Panc1 (cell line): ENCODE measurements around the gene PISD.

Experiments used
- POLR2AphosphoS5 ChIP-seq: IDR thresholded peaks from 2 replicates; pipeline ENCODE4 v1.6.1; 2012; ENCODE audit warnings: mild to moderate bottlenecking, low read depth, low read length, moderate library complexity
- TF ChIP-seq, protein P1 (sequence below): fragments of 450-650 bp; IDR thresholded peaks from 2 replicates; pipeline ENCODE4 v1.5.1; 2017; ENCODE audit warnings: mild to moderate bottlenecking
- TF ChIP-seq, protein P2 (sequence below), 2 experiments: IDR thresholded peaks; 2 replicates each; pipeline ENCODE4 v1.6.1; 2011 to 2012; ENCODE audit warnings: low read depth in 2 of 2, control low read depth in 1 of 2, low read length in 1 of 2, mild to moderate bottlenecking in 1 of 2, moderate library complexity in 1 of 2; ENCODE audit not compliant: insufficient read depth in 1 of 2

DNA sequence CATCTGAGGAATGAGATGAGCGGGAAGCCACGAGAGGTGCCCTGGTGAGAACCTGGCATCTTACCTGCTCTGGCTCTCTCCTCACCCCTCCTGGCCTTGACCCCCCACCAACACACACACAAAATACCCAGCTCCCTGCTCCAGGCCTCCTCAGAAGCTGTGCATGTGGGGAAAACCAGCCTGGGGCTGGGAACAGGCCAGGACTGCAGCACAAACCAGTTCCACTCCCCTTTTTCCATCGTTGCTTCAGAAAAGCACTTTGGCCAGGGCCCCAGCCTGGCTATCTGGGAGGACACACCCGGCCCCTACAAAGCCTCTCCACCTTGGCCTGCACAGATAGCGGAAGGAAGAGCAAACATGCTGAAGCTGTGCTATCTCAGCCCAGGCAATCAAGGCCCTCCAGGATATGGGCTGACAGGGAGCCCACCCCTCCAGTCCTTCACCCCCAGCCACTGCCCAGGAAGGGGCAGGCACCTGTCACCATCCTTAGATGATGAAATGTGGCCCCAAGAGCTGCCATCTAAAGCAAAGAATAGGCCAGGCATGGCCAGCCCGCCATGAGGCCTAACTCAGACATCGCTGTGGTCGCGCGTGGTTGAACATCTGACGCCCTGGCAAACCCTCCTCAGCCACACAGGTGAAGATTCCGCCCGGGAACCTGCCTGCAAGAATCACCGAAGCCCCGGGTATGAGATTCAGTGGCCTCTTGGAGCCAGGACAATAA lies 35.4 kb downstream of the PISD start:
- TF ChIP-seq, protein P1, sequence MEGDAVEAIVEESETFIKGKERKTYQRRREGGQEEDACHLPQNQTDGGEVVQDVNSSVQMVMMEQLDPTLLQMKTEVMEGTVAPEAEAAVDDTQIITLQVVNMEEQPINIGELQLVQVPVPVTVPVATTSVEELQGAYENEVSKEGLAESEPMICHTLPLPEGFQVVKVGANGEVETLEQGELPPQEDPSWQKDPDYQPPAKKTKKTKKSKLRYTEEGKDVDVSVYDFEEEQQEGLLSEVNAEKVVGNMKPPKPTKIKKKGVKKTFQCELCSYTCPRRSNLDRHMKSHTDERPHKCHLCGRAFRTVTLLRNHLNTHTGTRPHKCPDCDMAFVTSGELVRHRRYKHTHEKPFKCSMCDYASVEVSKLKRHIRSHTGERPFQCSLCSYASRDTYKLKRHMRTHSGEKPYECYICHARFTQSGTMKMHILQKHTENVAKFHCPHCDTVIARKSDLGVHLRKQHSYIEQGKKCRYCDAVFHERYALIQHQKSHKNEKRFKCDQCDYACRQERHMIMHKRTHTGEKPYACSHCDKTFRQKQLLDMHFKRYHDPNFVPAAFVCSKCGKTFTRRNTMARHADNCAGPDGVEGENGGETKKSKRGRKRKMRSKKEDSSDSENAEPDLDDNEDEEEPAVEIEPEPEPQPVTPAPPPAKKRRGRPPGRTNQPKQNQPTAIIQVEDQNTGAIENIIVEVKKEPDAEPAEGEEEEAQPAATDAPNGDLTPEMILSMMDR: no peak
- TF ChIP-seq POLR2AphosphoS5: no peak
- TF ChIP-seq, protein P2, sequence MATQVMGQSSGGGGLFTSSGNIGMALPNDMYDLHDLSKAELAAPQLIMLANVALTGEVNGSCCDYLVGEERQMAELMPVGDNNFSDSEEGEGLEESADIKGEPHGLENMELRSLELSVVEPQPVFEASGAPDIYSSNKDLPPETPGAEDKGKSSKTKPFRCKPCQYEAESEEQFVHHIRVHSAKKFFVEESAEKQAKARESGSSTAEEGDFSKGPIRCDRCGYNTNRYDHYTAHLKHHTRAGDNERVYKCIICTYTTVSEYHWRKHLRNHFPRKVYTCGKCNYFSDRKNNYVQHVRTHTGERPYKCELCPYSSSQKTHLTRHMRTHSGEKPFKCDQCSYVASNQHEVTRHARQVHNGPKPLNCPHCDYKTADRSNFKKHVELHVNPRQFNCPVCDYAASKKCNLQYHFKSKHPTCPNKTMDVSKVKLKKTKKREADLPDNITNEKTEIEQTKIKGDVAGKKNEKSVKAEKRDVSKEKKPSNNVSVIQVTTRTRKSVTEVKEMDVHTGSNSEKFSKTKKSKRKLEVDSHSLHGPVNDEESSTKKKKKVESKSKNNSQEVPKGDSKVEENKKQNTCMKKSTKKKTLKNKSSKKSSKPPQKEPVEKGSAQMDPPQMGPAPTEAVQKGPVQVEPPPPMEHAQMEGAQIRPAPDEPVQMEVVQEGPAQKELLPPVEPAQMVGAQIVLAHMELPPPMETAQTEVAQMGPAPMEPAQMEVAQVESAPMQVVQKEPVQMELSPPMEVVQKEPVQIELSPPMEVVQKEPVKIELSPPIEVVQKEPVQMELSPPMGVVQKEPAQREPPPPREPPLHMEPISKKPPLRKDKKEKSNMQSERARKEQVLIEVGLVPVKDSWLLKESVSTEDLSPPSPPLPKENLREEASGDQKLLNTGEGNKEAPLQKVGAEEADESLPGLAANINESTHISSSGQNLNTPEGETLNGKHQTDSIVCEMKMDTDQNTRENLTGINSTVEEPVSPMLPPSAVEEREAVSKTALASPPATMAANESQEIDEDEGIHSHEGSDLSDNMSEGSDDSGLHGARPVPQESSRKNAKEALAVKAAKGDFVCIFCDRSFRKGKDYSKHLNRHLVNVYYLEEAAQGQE (IDR thresholded peaks at IDR 0.05; ENCODE audit: insufficient read depth in 1 of 2, low read depth in 2 of 2, low read length in 1 of 2): no peak
